Lower leg skin (tissue), 3 donors: Measurements from ENCODE around the gene ALOX15.

Experiments used
- CTCF ChIP-seq, 3 donors: fragments of 450-650 bp; IDR thresholded peaks; one replicate each; pipeline ENCODE4 v1.5.1; 2016; ENCODE audit warnings: antibody characterized with exemption in 3 of 3, mild to moderate bottlenecking in 3 of 3, moderate library complexity in 2 of 3
- POLR2A ChIP-seq, 2 donors: fragments of 450-650 bp; IDR thresholded peaks; one replicate each; pipeline ENCODE4 v1.6.1; 2016 to 2017; ENCODE audit warnings: antibody characterized with exemption in 2 of 2, mild to moderate bottlenecking in 1 of 2, moderate library complexity in 1 of 2

- TF ChIP-seq CTCF (IDR thresholded peaks at IDR 0.05) (no peak), POLR2A (IDR thresholded peaks at IDR 0.05) (no peak)
Measured at GRCh38 chr17:4594406-4594805, 47.1 kb downstream of the ALOX15 start.
